Measurements from ENCODE around the gene RADX. TPM values are rescaled to one million over a fixed set of nuclear protein-coding genes. Genes with fewer than 3 reads are reported as not detected.

The RADX gene
- total and polyA plus RNA-seq, 2 of the 13 experiments (the other 11 are each of a cell fraction or from before 2014, with no cell fraction given): 1.1 to 2.7 TPM

- no peak for TF ChIP-seq ZNF17 (CRISPR knock-in tag; IDR thresholded peaks at IDR 0.05)
- TF ChIP-seq GATAD2A (CRISPR knock-in tag; IDR thresholded peaks at IDR 0.05): no peak
- no peak for TF ChIP-seq BCL6 (CRISPR knock-in tag; IDR thresholded peaks at IDR 0.05)
- no peak for TF ChIP-seq ZSCAN9 (CRISPR knock-in tag; IDR thresholded peaks at IDR 0.05; ENCODE audit: borderline replicate concordance)
Observed at GRCh38 chrX:106670631-106671030, 58.9 kb downstream of the RADX start (continued).

- DNase-seq (ENCODE audit: low spot score) (no peak), FAIRE-seq (no peak), ATAC-seq (no peak)
- TF ChIP-seq DRAP1 (CRISPR knock-in tag; IDR thresholded peaks at IDR 0.05) (no peak), SRSF4 (IDR thresholded peaks at IDR 0.05; ENCODE audit: low read depth, low read length, poor library complexity, severe bottlenecking) (no peak), SNAPC4 (CRISPR knock-in tag; IDR thresholded peaks at IDR 0.05) (no peak)
- H3K4me3 ChIP-seq (replicated peaks in 1 of 3; ENCODE audit: insufficient read depth in 1 of 3, low read depth in 2 of 3, low read length in 3 of 3): no peak overlapping the region
- intact Hi-C loops (cut with micrococcal nuclease; ENCODE audit: unreplicated experiment) (no loop called here), in situ Hi-C loops (cut with HindIII; ENCODE audit: extremely low pct_ligation_motif_present, low pct_unique_long_range_greater_than_20kb) (no loop called here)
- no peak overlapping the region for H3K9ac ChIP-seq (ENCODE audit: insufficient read depth, low read depth, low read length)
- no TSS peak for BruUV-seq (replicated peaks)
- CTCF ChIA-PET (ENCODE audit: low intra/inter-chr PET ratio, low total read pairs): no interaction called here
- H3K4me1 ChIP-seq (ENCODE audit: insufficient read depth, low read length): no peaks in the 10 kb centered on the region
- H3K36me3 ChIP-seq (replicated peaks in 1 of 2; ENCODE audit: control insufficient read depth in 1 of 2, insufficient read depth in 2 of 2, low read length in 2 of 2): no peaks in the 10 kb centered on the region
- WGBS (ENCODE audit: low lambda C conversion rate): 100% methylated on average over 1 of the region's 4 CpGs
- no peaks in the 10 kb centered on the region for H3K27me3 ChIP-seq (ENCODE audit: control insufficient read depth in 1 of 2, insufficient read depth in 2 of 2, low read length in 2 of 2)
- no peaks in the 10 kb centered on the region for H3K79me2 ChIP-seq (ENCODE audit: insufficient read depth, low read length)
- no peak overlapping the region for H2AFZ ChIP-seq (ENCODE audit: low read length)
- POLR2A ChIA-PET: no interaction called here
- no peaks in the 10 kb centered on the region for H4K20me1 ChIP-seq (ENCODE audit: insufficient read depth, low read length)
- H3K27ac ChIP-seq (ENCODE audit: extremely low read length, insufficient read depth, low read length): no peak overlapping the region
- no peak overlapping the region for H3K4me2 ChIP-seq (ENCODE audit: low read depth, low read length)
- H3K9me3 ChIP-seq (ENCODE audit: low read length): no peaks in the 10 kb centered on the region
Observed at GRCh38 chrX:106672527-106672926, 60.7 kb downstream of the RADX start.
